HS-27A (cell line): ENCODE data around the gene FAM117B.

ENCODE experiments used
- DNase-seq: peaks from one replicate; pipeline ENCODE4 v3.0.0-alpha.2; 2012; ENCODE audit warnings: low read depth, missing footprints

The FAM117B gene

GRCh38 chr2:202814226-202814625 lies 179.5 kb downstream of the FAM117B start:
- DNase-seq = no peak

DNA sequence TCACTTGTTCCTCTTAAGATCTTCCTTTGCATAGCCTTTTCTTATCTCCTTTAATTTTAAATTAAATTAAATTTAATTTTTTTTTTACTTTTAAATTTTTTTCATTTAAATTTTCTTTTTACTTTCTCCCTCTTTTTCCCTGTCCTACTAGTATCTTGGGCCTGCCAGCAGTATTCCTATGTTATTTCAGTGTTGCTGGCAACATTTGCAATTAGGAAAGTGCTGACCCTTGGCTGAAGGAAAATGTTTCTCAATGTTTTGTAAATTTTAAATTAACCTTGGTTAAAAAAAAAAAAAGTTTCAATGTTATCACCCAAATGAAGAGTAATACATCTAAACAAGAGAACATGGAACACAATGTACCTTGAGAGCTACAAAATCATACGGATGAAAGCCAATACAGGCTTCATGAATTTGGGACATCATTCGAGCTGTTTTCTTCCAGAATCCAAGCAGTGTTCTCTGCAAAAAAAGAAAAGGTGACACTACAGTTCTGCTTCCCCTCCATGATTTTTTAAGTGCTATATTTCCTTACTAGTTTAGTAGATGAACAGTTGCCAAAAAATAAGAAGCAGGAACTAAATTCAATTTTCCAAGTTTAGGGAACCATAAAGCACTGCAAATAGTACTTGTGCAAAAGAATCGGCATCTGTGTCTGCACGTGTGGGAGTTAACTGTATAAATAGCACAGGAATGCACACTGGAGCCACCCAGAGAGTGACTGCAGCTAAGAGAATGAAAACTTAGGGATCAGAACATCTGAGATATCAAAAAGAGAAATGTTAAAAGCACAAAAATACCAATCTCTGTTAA lies 181.0 kb downstream of the FAM117B start:
- DNase-seq = no peak

DNA sequence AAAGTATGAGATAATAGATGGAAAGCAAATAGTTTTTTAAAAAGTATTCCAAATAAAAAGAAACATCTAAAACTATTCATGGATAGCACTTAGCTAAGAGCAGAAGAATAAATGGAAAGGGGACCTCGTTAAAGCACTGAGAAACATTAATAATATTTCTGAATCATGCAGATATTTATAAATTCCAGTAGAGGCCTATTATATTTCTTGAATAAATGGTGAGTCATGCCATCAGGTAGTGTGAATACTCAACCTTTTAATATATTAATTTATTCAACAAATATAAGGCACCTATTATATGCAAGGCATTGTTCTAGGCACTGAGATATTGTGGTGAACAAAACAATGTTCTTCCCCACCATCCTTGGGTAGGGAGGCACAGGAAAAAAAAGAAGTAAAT lies 183.0 kb downstream of the FAM117B start:
- DNase-seq = no peak

DNA sequence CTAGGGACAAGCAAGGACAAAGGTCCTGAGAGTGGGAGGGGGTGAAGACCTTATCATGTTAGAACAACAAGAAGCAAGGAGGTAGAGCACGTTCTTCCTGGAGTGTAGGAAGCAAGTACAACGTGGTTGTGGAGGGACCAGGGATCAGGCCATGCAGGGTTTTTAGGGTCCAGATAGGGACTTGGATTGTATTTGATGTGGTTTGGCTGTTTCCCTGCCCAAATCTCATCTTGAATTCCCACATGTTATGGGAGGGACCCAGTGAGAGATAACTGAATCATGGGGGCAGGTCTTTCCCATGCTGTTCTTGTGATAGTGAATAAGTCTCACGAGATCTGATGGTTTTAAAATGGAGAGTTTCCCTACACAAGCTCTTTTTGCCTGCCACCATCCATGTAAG lies 183.6 kb downstream of the FAM117B start:
- no peak for DNase-seq
